HG03280 (cell line): Measurements from ENCODE around the gene COLQ.

Experiments
- ATAC-seq: cut with Tn5 transposase; IDR thresholded peaks from one replicate; pipeline ENCODE4 v1.9.1; 2021; ENCODE audit warnings: mild to moderate bottlenecking, moderate library complexity; ENCODE audit not compliant: unreplicated experiment

The COLQ gene

DNA sequence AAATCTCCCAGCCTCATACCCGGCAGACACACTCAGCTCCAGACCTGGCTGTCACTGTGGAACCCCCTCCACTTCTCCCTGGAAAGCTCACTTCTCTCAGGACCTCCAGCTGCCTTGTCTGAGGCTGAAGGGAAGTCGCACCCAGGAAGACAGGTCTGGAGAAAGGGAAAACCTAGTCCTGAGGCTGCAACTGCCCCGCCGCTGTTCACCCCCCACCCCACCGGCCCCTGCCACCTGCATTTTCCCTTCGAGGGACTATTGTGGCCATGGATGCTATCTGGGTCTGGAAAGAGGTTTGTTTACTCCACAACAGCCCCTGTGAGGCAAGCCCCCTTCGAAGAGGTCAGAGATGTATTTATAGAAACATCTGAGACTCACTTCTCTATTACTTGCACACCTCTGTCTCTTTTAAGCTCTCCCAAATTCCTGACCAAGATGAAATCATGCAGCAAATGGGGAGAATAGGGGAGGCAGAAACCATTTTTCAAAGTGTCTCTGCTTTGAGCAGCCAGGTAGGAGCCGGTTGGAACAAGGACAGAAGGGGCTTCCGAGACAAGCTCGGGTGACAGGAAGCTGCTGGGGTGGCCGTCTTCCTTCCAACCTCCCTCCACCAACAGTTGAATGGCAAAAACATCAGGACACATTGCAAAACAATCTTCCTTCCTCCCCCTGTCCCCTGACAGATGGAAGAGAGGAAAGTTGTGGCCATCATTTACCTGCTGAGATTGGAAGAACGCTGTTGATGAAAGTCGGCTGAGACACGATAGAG, 518 bp downstream of the COLQ start:
- ATAC-seq, result no peak

DNA sequence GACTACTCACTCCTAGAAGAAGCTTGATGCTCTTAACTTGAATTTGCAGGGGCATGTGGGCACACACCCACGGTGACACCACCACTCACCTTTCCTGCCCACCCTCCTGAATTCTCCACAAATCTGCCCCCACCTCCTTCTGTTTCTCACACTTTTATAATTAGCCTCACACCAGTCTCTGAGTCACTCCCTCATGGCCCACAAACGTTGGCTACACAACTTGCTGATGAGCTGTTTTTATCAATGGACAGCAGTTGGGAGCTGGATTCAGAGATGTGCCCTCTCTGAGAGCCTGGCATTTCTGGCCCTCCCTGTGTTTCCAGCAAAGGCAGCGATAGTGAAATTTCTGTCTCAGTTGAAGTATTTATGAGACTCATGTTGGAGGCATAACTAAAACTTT, 1.3 kb downstream of the COLQ start:
- ATAC-seq, result no peak

- no peak for ATAC-seq
Measured at GRCh38 chr3:15519096-15519495, 2.4 kb downstream of the COLQ start.

DNA sequence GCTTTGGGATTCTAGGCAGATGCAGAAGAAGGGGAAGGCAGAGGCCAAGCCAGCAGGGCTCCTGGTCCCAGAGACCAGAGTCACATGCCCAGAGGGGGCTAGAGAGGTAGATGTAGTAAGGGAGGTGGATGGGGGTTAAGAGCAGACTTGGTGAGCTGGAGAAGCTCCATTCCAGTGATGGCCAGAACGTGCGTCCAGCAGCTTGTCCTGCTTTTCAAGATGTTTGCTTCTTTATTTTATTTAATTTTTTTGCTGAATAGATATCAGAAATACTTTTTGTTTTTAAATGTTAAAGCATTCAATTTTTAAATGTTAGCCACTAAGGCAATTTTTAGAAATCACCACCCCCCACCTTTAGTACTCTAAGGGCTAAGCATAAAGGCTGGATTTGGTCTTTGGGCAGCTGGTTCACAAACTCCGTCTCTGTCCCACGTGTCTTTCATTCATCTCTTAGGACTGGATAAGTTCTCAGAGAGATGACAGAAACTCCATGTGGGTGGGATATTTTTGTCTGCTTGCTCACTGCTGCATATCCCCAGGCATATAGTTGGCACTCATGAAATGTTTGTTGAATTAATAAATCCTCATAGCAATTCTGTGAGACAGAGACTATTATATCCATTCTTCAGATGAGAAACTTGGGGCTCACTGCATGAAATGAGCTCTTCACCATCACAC, 6.7 kb downstream of the COLQ start:
- no peak for ATAC-seq

- ATAC-seq, result no peak
Measured at GRCh38 chr3:15513810-15514662, 7.5 kb downstream of the COLQ start.

- ATAC-seq, result no peak
Measured at GRCh38 chr3:15513116-15513515, 8.4 kb downstream of the COLQ start.

- ATAC-seq, result no peak
Measured at GRCh38 chr3:15512166-15512565, 9.3 kb downstream of the COLQ start.

DNA sequence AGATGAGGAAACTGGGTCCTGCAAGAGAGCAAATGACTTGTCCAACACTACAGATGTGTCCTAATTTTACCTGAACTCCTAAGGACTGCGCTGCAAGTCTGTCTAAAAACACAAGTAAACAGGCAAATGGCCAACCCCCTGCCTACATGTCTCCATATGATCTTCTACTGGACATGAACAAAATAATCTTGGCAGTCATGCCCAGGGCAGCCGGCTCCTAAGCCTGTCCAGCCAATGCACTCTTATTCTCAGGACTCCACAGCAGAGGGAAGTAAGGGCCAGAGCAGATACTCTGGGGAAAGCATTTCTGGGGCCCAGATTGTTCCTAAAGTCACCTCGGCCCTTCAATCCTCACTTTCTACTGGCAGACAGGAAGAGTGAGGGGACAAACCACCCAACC, 10.3 kb downstream of the COLQ start:
- ATAC-seq, result no peak

DNA sequence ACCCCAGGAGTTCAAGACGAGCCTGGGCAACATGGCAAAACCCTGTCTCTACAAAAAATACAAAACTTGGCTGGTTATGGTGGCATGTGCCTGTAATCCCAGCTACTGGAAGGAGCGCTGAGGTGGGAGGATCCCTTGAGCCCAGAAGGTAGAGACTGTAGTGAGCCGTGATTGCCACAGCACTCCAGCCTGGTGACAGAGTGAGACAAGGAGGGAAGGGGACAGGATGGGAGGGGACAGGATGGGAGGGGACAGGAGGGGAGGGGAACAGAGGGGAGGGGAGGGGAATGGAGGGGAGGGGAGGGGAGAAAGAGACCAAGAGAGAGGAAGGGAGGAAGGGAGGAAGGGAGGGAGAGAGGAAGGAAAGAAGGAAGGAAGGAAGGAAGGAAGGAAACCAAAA, 11.0 kb downstream of the COLQ start:
- no peak for ATAC-seq

GRCh38 chr3:15506571-15506970, 14.9 kb downstream of the COLQ start:
- no peak for ATAC-seq

- ATAC-seq, result no peak
Measured at GRCh38 chr3:15505479-15506165, 15.9 kb downstream of the COLQ start.

DNA sequence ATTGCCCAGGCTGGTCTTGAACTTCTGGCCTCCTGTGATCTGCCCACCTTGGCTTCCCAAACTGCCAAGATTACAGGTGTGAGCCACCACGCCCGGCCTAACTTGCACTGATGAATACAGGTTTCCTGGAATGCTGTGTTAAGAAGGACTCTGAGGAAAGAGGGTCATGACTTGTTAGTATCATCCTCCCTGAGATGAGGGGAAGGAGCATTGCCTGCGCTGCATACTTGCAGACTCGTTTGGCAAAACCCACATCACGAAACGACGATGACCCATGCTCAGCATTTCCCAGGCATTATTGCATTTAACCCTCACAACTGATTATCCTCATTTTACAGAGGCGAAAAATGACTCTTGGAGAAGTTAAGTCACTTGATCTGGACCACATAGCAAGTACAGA, 18.9 kb downstream of the COLQ start:
- ATAC-seq, result no peak

DNA sequence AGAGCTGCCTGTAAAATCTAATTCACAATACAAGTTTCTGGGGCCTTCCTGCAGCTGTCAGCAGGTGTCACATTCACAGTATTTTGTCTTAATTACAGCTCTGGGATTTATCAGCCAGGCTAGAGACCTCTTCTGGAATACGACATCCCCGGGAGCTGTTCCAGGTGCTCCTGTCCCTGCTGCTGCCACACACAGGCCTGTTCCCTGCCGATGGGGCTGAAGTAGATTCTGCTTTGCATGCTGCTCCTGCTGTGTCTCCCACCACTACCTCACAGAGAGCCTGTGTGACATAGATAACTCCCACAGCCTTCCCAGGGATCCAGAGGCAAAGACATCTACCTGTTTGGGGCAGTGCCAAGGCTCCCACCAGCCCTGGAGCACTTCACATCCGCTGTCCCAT, 20.4 kb downstream of the COLQ start:
- no peak for ATAC-seq

DNA sequence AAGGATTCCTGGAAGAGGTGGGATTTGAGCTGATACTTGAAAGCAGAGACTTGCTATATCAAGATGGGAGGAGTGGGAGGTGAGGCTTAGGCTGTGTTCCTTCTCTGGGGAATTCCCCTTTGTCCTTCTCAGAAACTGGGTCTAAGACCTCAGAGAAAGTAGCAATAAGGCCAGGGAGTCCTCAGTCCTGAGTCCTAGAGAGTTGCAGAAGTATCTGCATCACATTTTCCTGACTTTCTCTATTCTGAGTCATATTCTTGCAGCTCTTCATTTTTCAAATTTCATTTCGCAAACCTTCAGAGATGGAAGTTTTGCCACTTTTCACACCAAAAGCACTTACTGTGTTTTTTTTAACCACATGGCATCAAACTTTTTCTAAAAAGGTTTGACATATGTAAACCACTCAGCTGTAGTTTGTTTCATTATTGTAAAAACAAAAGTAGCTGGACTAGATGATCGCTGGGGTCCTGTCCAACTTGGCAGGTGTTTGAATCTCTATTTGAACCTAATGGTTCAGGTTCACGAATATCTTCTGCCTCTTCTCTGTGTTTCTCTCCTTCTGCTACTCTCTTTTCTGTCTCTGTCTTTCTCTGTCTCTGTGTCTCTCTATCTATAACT, 21.3 kb downstream of the COLQ start:
- ATAC-seq, result no peak

- no peak for ATAC-seq
Measured at GRCh38 chr3:15499536-15499935, 22.0 kb downstream of the COLQ start.

- ATAC-seq, result no peak
Measured at GRCh38 chr3:15498431-15499214, 22.9 kb downstream of the COLQ start.

- no peak for ATAC-seq
Measured at GRCh38 chr3:15497964-15498363, 23.5 kb downstream of the COLQ start.

DNA sequence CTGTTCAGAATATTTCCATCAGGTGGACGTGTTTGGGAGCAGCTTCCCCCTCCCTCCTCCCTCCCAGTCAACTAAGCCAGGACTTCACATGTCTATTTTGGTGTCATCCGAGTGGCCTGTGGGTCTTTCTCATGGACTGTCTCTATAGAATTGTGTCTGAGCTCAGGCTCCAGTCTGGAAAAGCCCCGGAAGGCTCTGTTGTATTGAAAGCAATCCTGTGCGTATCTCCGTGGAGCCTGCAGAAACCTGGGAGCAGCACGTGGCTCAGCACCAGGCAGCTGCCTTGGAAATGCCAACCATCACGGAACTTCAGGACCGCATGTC, 25.2 kb downstream of the COLQ start:
- ATAC-seq, result no peak

- ATAC-seq, result no peak
Measured at GRCh38 chr3:15495461-15496340, 25.8 kb downstream of the COLQ start.
